Vagina (tissue), 2 donors: ENCODE measurements around the gene SLC12A7.

Source experiments
- CTCF ChIP-seq, 3 experiments: fragments of 450-650 bp in 2 of 3; fragments of 200-600 bp in 1 of 3; sonication (generic) in 1 of 3; IDR thresholded peaks; one replicate each; pipeline ENCODE4 v1.5.1; 2017 to 2019; ENCODE audit warnings: antibody characterized with exemption in 3 of 3, mild to moderate bottlenecking in 2 of 3, moderate library complexity in 2 of 3
- POLR2A ChIP-seq, 2 donors: fragments of 450-650 bp; IDR thresholded peaks; one replicate each; pipeline ENCODE4 v1.6.1; 2017; ENCODE audit warnings: antibody characterized with exemption in 2 of 2, mild to moderate bottlenecking in 2 of 2, moderate library complexity in 2 of 2

- TF ChIP-seq POLR2A (IDR thresholded peaks at IDR 0.05) (no peak), CTCF (IDR thresholded peaks at IDR 0.05) (no peak)
Measured at GRCh38 chr5:1061916-1062315, 49.9 kb downstream of the SLC12A7 start.
